Measurements from ENCODE around the gene VPS13D. TPM values are rescaled to one million over a fixed set of nuclear protein-coding genes. Genes with fewer than 3 reads are reported as not detected.

Gene VPS13D
- total RNA-seq, 2 experiments from 2014 or later: 24.7 to 25.9 TPM

DNA sequence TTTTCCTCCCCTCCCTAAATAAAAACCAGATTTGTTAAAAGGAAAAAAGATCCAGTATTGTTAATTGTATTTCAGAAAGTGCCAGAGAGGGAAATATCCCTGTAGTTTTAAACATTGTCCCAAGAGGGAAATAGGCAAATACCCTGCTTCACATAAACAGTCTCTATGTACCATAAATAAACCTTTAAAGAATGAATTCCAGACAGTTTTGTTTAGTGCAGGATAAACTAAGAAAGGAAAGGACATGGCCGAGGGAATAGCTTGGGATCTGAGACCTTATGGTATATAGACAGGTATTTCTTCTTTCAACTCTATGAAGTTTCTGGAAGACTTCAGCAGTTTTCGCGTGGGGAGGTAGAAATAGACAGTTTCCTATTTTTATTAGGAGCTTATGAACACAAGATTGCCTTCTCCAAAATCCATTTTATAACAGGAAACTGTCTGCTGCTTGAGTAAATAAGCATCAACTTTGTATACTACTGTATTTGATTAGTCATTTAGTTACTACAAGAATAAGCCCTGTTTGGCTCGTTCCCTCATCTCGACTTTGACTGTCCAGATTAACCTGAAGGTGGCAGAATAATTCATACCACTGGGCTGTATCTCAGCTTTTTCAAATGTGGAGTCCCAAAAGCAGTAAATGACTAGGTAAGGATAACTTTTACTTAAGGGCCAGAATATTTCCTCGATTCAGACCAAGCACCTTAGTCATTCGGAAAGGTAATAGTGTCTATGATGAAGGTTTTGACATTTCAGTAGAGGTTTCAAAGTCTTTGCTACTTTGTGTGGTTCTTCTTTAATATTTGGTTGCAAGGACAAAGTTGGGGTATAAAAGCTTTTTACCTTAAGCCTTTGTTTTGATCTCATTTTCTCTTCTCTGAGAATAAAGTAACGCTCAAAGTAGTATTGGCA is 177.5 kb downstream of the VPS13D start:
- ChIA-PET POLR2A (no interaction called here), CTCF (interaction anchor here (0.7 to 2.1 kb wide), 2 partner anchors 213 to 216 kb away, joined by 3 to 5 read pairs; no protein-coding TSS in a partner anchor)

DNA sequence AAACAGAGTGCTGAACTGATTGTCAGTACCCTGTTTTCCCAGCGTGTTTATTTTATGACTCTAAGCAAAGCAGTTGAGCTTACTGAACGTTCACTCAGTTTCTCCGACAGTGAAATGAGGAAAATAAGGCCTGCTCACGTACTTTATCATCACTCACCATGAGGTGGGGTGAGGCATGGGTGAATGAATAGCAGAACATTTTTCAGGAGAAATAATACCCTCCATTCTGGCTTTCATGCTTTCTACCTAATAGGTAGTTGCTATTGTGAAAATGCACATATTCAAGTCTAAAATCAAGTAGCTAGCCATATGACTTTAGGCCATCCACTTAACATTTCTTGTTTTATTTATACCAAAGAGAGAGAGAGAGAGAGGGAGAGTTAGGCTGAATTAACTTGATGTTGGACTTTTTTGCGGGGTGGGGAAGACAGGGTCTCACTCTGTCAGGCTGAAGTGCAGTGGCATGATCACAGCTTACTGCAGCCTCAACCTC is 178.2 kb downstream of the VPS13D start:
- CTCF ChIA-PET: interaction anchor here (2.1 kb wide), 1 partner anchor 212 kb away, joined by 5 read pairs; no protein-coding TSS in a partner anchor
- POLR2A ChIA-PET: no interaction called here

DNA sequence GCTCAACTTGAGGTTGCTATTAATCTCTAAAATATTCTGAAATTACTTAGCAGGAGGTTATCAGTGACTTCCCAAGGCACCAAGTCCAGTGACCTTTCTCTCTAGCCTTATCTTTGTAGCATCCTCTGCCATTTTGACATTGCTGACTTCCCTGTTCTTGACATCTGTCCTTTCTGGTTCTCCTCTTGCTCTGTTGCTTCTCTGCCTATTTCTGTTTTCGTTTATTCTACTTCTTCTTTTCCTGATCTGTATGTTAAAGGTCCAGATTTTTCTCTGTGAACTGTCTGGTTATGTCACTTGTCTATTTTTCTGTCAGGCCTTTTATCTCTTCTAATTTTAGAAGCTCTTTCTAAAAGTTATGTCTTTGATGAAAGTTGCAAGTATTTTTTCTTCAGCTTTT is 178.8 kb downstream of the VPS13D start:
- ChIA-PET POLR2A (no interaction called here), CTCF (interaction anchor here (1.3 kb wide), 1 partner anchor 212 kb away, joined by 4 read pairs; no protein-coding TSS in a partner anchor)

DNA sequence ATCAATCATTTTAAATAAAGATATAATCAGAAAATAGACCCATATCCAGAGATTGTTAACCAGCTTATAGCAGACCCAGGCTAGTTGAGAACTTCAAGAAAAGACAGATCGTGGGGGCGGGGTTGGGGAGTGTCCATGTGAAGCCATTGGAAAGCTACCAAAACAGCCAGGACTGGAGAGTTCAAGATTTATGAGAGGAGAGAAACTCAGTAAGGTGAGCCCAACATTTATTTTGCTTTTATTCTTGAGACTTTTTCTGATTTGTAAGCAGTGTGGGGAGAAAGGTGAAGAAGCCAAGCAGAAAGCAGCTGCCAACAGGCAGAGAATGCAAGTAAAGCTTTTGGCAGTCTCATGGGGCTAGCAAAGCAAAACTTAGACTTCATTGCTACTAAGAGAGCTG is 179.9 kb downstream of the VPS13D start:
- ChIA-PET CTCF (interaction anchor here (1.3 kb wide), 2 partner anchors 101 to 211 kb away, joined by 3 to 4 read pairs; no protein-coding TSS in a partner anchor), POLR2A (no interaction called here)

DNA sequence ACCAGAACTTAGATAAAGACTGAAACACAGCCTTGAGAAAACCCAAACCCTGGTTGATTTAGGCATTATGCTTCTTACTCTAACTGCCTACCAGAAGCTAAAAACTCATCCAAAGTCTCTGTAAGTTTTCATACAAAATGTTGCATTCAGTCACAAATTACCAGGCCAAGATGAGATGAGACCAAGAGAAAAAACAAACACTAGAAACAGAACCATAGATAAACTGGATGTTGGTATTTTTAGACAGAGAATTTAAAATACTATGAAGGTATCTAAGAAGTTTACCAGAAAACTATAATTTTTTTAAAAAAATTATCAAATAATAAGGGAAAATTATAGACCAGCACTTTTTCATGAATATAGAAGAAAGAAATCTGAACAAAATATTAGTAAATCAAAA is 180.5 kb downstream of the VPS13D start:
- POLR2A ChIA-PET: no interaction called here

DNA sequence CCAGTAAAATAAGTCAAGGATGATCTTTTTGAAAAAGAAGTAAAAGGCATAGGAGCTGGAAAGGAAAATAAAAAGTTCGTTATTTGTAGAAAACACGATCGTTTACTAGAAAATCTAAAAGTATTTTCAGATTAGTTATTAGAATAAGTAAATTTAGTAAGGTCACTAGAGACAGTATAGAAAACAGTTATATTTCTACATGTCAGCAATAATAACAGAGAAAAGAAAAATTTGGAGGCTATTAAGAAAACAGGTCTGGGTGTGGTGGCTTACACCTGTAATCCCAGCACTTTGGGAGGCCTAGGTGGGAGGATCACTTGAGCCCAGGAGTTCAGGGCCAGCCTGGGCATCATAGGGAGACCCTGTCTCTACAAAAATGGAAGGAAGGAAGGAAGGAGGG is 181.3 kb downstream of the VPS13D start:
- ChIA-PET CTCF (no interaction called here), POLR2A (no interaction called here)

More for the DNA sequence above, 180.5 kb downstream of the VPS13D start:
- CTCF ChIA-PET: interaction anchor here (1.3 kb wide), 1 partner anchor 100 kb away, joined by 3 read pairs; no protein-coding TSS in a partner anchor

DNA sequence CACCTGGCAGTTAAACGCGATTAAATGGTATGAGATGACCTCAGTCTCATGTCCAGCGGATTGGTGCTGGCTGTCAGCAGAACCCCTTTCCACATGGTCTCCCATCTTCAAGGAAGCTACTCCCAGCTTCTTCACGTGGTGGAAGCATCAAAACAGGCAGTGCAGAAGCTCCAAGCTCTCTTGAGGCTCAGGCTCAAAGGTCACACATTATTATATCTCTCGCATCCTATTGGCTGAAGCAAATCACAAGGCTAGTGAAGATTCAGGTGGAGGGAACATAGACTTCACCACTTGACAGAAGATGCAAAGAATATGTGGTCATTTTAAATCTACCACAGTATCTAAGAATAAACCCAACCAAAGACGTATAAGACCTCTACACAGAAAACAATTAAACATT is 181.9 kb downstream of the VPS13D start:
- CTCF ChIA-PET: no interaction called here

DNA sequence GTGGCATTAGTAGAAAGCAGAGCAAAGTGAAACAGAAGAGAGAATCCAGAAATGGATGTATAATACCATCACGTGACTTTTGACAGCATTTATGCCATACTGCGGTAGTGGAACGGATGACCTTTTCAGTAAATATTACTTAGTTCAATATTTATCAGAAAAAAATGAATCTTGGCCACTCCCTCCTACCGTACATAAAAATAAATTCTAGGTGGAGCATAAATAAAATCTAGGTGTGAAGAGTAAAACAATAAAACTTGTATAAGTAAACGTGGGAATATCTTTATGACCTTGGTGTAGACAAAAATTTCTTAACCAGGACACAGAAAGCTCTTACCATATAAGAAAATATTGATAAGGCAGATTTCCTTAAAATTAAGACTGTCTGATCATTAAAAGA is 182.6 kb downstream of the VPS13D start:
- CTCF ChIA-PET: no interaction called here
- POLR2A ChIA-PET: no interaction called here

More for the DNA sequence above, 181.9 kb downstream of the VPS13D start:
- POLR2A ChIA-PET: no interaction called here

DNA sequence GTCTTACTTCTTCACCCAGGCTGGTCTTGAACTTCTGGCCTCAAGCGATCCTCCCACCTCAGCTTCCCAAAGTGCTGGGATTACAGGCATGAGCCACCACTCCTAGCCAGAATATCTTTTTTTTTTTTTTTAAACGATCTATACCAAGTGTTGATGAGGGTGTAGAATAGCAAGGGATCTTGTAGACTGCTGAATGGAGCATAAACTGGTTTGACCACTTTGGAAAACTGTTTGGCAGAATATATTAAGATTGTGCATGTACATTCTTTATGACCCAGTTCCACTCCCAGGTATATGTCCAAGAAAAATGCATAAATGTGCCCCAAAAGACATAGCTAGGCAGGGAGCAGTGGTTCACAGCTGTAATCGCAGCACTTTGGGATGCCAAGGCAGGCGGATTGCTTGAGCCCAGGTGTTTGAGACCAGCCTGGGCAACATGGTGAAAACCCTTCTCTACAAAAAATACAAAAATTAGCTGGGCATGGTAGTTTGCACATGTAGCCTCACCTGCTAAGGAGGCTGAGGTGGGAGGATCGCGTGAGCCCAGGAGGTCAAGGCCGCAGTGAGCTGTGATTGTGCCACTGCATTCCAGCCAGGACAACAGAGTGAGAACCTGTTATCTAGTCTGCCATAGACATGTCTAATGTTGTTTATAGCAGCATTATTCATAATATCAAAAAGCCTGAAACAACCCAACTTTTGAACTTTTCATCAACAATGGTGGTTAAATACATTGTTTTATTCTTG is 184.0 kb downstream of the VPS13D start:
- CTCF ChIA-PET: no interaction called here
- POLR2A ChIA-PET: no interaction called here

DNA sequence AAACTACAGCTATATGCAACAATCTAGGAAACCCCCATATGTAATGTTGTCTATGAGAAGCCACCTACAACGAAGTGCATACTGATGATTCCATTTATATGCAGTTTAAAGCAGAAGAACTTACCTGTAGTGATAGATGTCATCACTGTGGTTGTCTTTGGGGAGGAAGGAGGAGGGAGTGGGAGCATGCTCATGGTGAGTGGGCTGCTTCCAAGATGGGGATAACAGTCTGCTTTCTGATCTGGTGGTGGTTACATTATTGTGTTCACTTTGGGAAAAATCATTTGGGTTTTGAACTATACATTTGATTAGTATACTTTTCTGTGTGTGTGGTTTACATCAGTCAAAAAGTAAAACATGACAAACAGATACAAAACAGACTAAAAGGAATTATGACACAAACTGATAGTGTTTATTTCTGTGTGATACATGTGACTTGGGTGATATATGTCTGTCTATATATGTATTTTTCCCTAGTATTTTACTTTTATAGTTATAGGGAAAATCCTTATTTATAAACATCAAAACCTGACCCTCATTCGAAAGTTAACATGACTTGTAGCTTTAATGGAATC is 184.7 kb downstream of the VPS13D start:
- ChIA-PET CTCF (no interaction called here), POLR2A (interaction anchor here (1.0 kb wide), 1 partner anchor 35 kb away, joined by 9 read pairs; no protein-coding TSS in a partner anchor)

DNA sequence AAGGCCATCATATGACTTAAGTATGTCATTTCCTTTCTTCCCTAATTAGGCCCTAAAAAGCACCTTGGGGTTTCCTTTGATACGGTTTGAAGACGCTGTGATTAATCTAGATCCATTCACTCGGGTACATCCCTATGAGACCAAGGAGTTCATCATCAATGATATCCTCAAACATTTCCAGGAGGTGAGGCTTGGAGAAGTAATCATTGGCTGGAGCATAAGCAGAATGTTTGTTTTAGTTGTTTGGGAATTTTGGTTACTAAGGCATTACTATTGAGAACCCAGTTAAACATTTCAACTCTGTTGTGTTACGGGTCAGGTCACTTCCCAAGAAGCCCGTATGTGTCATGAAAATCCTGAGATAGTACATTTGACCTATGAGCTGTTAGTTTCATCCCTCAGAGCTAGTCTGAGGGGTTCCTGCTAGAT is 185.2 kb downstream of the VPS13D start:
- ChIA-PET POLR2A (interaction anchor here (0.6 to 1.0 kb wide), 2 partner anchors 18 to 34 kb away, joined by 6 to 9 read pairs; no protein-coding TSS in a partner anchor), CTCF (no interaction called here)

DNA sequence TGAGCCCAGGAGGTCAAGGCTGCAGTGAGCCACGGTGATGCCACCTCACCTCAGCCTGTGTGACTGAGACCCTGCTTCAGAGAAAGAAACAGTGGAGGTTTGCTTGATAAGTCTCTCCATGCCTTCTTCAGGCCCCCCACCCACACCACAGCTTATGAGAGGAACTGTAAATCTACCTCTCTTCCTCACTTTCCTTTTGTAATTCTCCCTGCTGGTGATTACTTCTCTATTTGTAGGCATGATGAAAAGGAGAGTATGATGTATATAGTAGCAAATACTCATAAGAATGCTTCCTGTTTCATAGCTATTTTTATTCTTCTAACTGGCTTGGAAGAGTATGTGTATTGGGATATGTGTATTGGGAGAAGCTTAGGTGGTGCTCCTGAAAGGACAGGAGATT is 186.3 kb downstream of the VPS13D start:
- CTCF ChIA-PET: no interaction called here
- POLR2A ChIA-PET: no interaction called here

DNA sequence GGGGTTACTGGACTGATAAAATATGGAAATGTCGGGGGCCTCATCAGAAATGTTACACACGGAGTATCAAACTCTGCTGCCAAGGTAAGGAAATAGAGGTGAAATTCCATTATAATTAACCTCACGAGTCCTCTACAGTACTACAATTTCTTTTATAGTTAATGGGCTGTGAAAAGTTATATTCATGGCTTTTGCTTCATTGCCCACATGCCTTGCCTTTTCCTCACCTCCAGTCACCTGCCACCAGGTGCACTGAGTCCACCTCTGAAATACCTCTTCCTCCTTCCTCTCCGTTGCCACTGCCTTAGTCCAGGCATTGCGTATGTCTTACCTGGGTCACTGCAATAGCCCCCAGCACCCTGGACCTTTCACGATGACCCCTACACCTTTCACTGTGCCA is 186.9 kb downstream of the VPS13D start:
- POLR2A ChIA-PET: no interaction called here
- CTCF ChIA-PET: no interaction called here

DNA sequence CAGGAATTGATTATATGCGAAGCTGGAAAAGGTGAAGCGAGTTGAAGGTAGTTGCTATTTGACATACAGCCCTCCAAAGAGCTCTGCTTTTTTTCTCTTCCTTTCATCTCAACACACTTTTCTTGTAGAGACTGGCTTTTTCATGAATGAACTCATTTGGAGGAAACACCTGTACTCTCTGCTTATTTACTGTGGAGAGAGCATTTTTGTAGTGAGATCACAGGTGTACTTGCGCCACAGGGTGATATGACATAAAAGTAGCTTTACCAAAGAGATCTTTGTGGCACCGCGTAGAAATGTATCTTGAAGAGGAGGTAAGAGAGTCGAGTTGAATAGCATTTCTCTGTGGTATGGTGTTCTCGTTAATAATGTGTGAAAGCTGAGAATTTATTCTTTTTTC is 187.6 kb downstream of the VPS13D start:
- POLR2A ChIA-PET: no interaction called here
- CTCF ChIA-PET: no interaction called here

DNA sequence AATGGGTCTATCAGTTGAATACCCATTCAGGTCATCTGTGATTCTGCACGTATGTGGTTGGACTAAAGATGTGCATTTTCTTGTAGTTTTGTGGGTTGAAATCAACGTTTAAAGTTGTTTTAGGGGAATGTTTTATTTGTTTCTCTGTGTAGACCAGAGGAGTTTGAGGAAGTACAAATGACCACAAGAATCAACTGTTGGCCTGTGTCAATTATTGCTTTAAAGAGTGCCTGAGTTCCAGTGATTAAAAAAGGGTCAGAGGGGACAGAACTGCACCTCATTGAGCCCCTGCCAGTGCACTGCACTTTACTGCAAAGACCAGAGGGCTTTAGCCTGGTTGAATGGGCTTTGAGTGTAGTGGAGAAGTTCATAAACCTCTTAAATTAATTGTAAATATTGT is 190.3 kb downstream of the VPS13D start:
- CTCF ChIA-PET: interaction anchor here (0.5 kb wide), 1 partner anchor 165 kb away, joined by 3 read pairs; no protein-coding TSS in a partner anchor
- POLR2A ChIA-PET: no interaction called here

DNA sequence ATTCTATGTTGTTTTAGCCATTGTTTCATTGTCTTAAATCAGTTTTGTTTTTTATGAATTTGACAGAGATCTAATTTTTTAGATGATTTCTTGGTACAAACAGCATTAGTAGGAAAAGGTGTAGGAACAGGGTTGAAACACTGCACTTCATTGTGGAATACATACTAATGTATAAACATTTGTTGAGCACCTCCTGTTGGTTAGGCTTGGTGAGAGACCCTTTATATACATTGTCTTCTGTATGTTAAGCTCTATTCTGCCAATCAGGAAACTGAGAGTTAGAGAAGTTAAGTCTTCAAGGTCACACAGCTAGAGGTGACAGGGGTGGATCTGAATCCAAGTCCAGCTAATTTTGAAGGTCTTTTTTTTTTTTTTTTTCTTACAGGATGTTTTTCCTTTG is 192.7 kb downstream of the VPS13D start:
- POLR2A ChIA-PET: no interaction called here
- CTCF ChIA-PET: interaction anchor here (0.6 kb wide), 1 partner anchor 246 kb away, joined by 4 read pairs; no protein-coding TSS in a partner anchor

DNA sequence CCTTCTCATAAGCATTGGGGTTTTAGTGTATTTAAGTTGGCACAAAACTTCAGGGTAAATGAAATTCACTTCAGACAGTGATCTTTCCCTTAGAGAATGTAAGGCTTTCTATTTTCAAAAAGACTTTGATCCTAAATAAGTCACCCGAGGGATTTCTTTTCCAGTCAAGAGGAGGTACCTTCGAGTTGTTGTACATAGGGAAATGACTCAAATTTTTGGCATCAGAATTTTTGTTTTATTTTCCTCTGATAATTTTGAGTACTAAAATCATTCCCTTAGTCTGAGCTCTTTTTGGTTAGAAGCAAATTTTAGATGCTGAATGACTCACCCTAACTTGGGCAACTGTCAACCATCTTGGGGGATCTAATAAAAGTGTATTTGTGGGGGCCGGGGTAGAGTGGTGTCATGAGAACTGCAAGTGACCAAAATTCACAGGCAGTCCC is 194.3 kb downstream of the VPS13D start:
- ChIA-PET POLR2A (no interaction called here), CTCF (interaction anchor here (1.1 kb wide), 1 partner anchor 196 kb away, joined by 3 read pairs; no protein-coding TSS in a partner anchor)

DNA sequence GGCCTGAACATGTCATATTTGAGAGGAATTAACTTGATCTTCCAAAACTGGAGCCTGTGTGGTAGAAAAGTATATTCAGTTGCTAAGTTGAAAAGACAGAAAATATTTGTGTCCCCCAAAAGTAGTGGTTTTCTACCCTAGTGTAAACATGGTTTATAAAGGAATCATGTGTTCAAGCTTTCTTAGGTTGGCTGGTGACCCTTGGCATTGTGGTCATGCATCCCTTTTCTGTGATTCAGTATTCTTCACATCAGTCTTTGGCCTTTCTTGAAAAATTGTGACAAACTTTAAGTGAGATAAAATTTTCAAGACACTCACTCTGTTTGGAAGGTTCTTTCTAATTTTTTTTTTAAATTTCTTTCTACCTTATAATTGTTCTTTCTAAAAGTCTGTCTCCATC is 195.0 kb downstream of the VPS13D start:
- POLR2A ChIA-PET: no interaction called here

DNA sequence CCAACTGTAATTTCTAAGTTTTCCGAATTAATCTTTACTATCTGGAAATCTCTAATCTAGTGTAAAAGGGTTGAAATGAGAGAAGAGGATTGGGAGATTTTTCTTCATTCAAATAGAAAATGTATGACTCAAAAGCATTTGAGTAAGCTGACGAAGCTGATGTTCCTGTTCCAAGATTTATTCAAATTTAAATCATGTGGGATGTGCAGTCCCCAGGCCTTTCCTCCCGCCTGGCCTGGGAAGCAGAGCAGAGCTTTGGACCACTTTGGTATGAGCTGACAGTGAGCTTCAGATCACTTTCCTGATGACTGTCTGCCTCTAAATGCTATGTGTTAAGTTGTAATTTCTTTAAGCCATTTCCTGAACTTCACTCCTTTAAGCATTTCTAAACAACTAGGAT is 196.2 kb downstream of the VPS13D start:
- POLR2A ChIA-PET: no interaction called here
- CTCF ChIA-PET: interaction anchor here (1.4 kb wide), 1 partner anchor 8 kb away, joined by 3 read pairs; no protein-coding TSS in a partner anchor

More for the DNA sequence above, 195.0 kb downstream of the VPS13D start:
- CTCF ChIA-PET: interaction anchor here (1.4 kb wide), 1 partner anchor 9 kb away, joined by 3 read pairs; no protein-coding TSS in a partner anchor

DNA sequence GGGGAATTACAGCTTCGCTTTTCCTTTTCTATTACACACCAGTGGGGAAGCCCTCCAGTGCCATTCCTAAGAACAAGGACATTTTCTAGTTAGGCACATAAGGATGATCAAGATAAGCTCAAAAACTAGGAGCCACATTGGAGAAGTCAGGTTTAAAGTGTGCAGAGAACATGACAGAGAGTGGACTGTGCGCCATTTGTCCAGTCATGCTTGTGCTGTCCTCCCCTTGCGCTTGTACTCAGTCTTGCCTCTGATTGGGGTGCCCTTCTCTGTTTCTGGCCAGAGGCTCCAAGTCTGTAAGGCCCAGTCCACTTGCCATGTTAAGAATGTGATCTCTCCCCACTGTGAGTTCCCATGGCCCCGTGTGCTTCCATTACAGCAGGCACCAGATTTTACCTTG is 198.5 kb downstream of the VPS13D start:
- CTCF ChIA-PET: no interaction called here
- POLR2A ChIA-PET: no interaction called here
